Liver (tissue), 9 donors: ENCODE results near the gene ABHD12B. TPM values are rescaled to one million over a fixed set of nuclear protein-coding genes. Genes with fewer than 3 reads are reported as not detected.

Source experiments
- DNase-seq: peaks from one replicate; pipeline ENCODE4 v3.0.0-alpha.2; 2017; ENCODE audit warnings: low spot score
- H3K27ac ChIP-seq, 2 donors: one replicate each; pipeline ENCODE4 v1.7.0; 2013; ENCODE audit warnings: inconsistent platforms in 2 of 2, low read length in 2 of 2, control low read depth in 1 of 2, low read depth in 1 of 2, mild to moderate bottlenecking in 1 of 2
- H3K27me3 ChIP-seq, 4 donors: one replicate each; pipeline versions ENCODE4 v1.6.1 to v1.7.0; 2013; ENCODE audit warnings: low read length in 3 of 4, inconsistent platforms in 1 of 4, mild to moderate bottlenecking in 1 of 4, moderate library complexity in 1 of 4; ENCODE audit not compliant: control insufficient read depth in 4 of 4, insufficient read depth in 4 of 4
- H3K36me3 ChIP-seq, 4 donors: one replicate each; pipeline versions ENCODE4 v1.6.1 to v1.7.0; 2013; ENCODE audit warnings: low read length in 3 of 4, mild to moderate bottlenecking in 3 of 4, low read depth in 1 of 4, moderate library complexity in 1 of 4; ENCODE audit not compliant: control insufficient read depth in 4 of 4, insufficient read depth in 3 of 4
- H3K4me1 ChIP-seq, 4 donors: one replicate each; pipeline versions ENCODE4 v1.6.1 to v1.7.0; 2013; ENCODE audit warnings: low read length in 3 of 4, mild to moderate bottlenecking in 3 of 4, moderate library complexity in 1 of 4; ENCODE audit not compliant: control insufficient read depth in 4 of 4, insufficient read depth in 4 of 4
- H3K4me3 ChIP-seq, 3 donors: one replicate each; pipeline versions ENCODE4 v1.6.1 to v1.7.0; 2013; ENCODE audit warnings: low read length in 3 of 3, control low read depth in 1 of 3, low read depth in 1 of 3, mild to moderate bottlenecking in 1 of 3
- H3K9ac ChIP-seq, 2 donors: one replicate each; pipeline ENCODE4 v1.7.0; 2013; ENCODE audit warnings: low read length in 2 of 2, mild to moderate bottlenecking in 2 of 2, moderate library complexity in 2 of 2, control low read depth in 1 of 2, low read depth in 1 of 2
- H3K9me3 ChIP-seq, 4 donors: one replicate each; pipeline versions ENCODE4 v1.6.1 to v1.7.0; 2013; ENCODE audit warnings: low read length in 3 of 4; ENCODE audit not compliant: control insufficient read depth in 4 of 4
- CTCF ChIP-seq: fragments of 150-350 bp; IDR thresholded peaks from 2 replicates; pipeline ENCODE4 v1.5.1; 2017; ENCODE audit warnings: improper control_type of control experiment, low read depth, low read length; ENCODE audit not compliant: missing input control
- EGR1 ChIP-seq, 2 donors: IDR thresholded peaks; 2 replicates each; pipeline ENCODE4 v1.6.1; 2016 to 2018; ENCODE audit warnings: antibody characterized with exemption in 2 of 2, low read depth in 2 of 2
- FOXA1 ChIP-seq: IDR thresholded peaks from 2 replicates; pipeline ENCODE4 v1.6.1; 2016; ENCODE audit warnings: antibody characterized with exemption
- FOXA2 ChIP-seq: IDR thresholded peaks from 2 replicates; pipeline ENCODE4 v1.6.1; 2016; ENCODE audit warnings: antibody characterized with exemption
- HNF4A ChIP-seq, 2 donors: conservative IDR thresholded peaks; 2 replicates each; pipeline ENCODE4 v1.6.1; 2016; ENCODE audit warnings: antibody characterized with exemption in 2 of 2, mild to moderate bottlenecking in 2 of 2
- HNF4G ChIP-seq: IDR thresholded peaks from 2 replicates; pipeline ENCODE4 v1.6.1; 2016; ENCODE audit warnings: antibody characterized with exemption
- MAX ChIP-seq: IDR thresholded peaks from 2 replicates; pipeline ENCODE4 v1.6.1; 2016; ENCODE audit warnings: antibody characterized with exemption
- RAD21 ChIP-seq, 2 donors: IDR thresholded peaks; 2 replicates each; pipeline ENCODE4 v1.6.1; 2016; ENCODE audit warnings: antibody characterized with exemption in 2 of 2, mild to moderate bottlenecking in 2 of 2
- REST ChIP-seq: IDR thresholded peaks from 2 replicates; pipeline ENCODE4 v1.6.1; 2016; ENCODE audit warnings: antibody characterized with exemption, mild to moderate bottlenecking
- RXRA ChIP-seq, 2 donors: IDR thresholded peaks; 2 replicates each; pipeline ENCODE4 v1.6.1; 2017 to 2018; ENCODE audit warnings: antibody characterized with exemption in 2 of 2, mild to moderate bottlenecking in 1 of 2
- SP1 ChIP-seq: IDR thresholded peaks from 2 replicates; pipeline ENCODE4 v1.6.1; 2018; ENCODE audit warnings: antibody characterized with exemption, mild to moderate bottlenecking
- YY1 ChIP-seq: IDR thresholded peaks from 2 replicates; pipeline ENCODE4 v1.6.1; 2016; ENCODE audit warnings: antibody characterized with exemption, mild to moderate bottlenecking
- ZBTB33 ChIP-seq: IDR thresholded peaks from 2 replicates; pipeline ENCODE4 v1.6.1; 2016; ENCODE audit warnings: antibody characterized with exemption
- WGBS: extraction: QIAGEN DNeasy Blood & Tissue Kit; methylation state at CpG from one replicate; pipeline ENCODE4 v1.1.7; 2013; 5-methylcytosine and 5-hydroxymethylcytosine counted together
- polyA plus RNA-seq, 2 donors: library from polyadenylated mRNA; stranded (reverse) in 1 of 2; unstranded in 1 of 2; fragments of 200-250 nt in 1 of 2; fragments of >200 nt in 1 of 2; fragmentation: Nextera tagmentation in 1 of 2; extraction: Ambion mirVana in 1 of 2; gene quantifications; one replicate each; pipeline versions ENCODE4 v1.2.1 to v1.2.3, GENCODE V29; 2013 to 2015
- total RNA-seq, 2 donors: library from RNA; depleted of rRNA; stranded (reverse); fragments of >200 nt; gene quantifications; one replicate each; pipeline ENCODE4 v1.2.3, GENCODE V29; 2014
- donor health status: healthy.
- donor health status: healthy.
- donor health status: healthy.
- donor health status: healthy.
- donor health status: healthy.

The ABHD12B gene
- total and polyA plus RNA-seq, 4 donors: 0.09 to 0.58 TPM; not detected in 2

GRCh38 chr14:50928002-50928635 lies 56.3 kb downstream of the ABHD12B start:
- Histone ChIP-seq H3K27me3 (no peaks in the 10 kb centered on the region), H3K4me3 (no peak overlapping the region), H3K36me3 (peaks cover 2 to 63% (median 33%) of the 10 kb centered on the region in 4 donors), H3K9me3 (no peaks in the 10 kb centered on the region), H3K4me1 (peaks cover 4 to 16% (median 5%) of the 10 kb centered on the region in 4 donors), H3K27ac (peak overlapping the region in 1 of 2 donors; percentile 15), H3K9ac (no peak overlapping the region)
- TF ChIP-seq HNF4A (conservative IDR thresholded peaks at IDR 0.05) (no peak), RAD21 (IDR thresholded peaks at IDR 0.05) (peak in 1 of 2 donors; percentile 23)
- DNase-seq: no peak
- WGBS: 74% methylated on average over 6 of the region's 6 CpGs

GRCh38 chr14:50929506-50929905 lies 57.7 kb downstream of the ABHD12B start:
- Histone ChIP-seq H3K36me3 (peaks cover 2 to 56% (median 23%) of the 10 kb centered on the region in 4 donors), H3K9ac (no peak overlapping the region), H3K4me3 (no peak overlapping the region), H3K9me3 (no peaks in the 10 kb centered on the region), H3K27ac (no peak overlapping the region), H3K27me3 (no peaks in the 10 kb centered on the region), H3K4me1 (peaks cover 4 to 21% (median 14%) of the 10 kb centered on the region in 4 donors)
- no peak for DNase-seq
- WGBS: 78% methylated on average over 2 of the region's 2 CpGs
- TF ChIP-seq REST (no peak), RAD21 (IDR thresholded peaks at IDR 0.05) (no peak), FOXA2 (no peak), MAX (no peak), CTCF (no peak), RXRA (IDR thresholded peaks at IDR 0.05) (no peak), EGR1 (IDR thresholded peaks at IDR 0.05; ENCODE audit: low read depth in 2 of 2) (no peak), ZBTB33 (no peak), HNF4G (no peak), FOXA1 (no peak), SP1 (no peak), HNF4A (conservative IDR thresholded peaks at IDR 0.05) (no peak), YY1 (no peak)
